Measurements from ENCODE around the gene SEC61B. TPM values are rescaled to one million over a fixed set of nuclear protein-coding genes. Genes with fewer than 3 reads are reported as not detected.

Gene SEC61B
- total RNA-seq, 1 experiment from 2014 or later = 167 TPM

DNA sequence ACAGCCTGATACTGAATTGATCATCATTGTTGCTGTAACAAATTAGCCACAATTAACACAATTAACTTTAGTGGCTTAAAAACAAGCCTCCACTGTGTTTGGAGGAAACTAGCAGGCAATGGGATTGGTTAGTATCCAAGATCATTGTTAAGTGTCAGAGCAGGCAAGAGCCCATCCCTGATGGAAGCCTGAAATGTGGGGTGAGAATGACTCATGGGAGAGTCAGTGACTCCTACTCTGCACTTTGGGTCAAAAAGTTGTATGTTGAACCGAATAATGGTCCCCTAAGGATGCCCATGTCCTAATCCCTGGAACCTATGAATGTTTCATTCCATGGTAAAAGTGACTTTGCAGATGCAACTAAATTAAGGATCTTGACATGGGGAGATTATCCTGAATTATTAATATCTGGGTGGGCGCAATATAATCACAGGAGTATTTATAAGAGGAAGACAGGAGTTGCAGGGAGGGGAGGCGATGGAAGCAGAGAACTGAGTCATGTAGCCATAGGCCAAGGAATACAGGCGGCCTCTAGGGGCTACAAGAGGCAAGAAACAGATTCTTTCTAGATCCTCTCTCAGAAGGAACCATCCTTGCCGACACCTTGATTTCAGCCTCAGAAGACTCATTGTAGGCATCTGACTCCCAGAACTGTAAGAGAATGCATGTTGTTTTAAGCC lies 29.2 kb upstream of the SEC61B start (continued):
- TF ChIP-seq ZBTB21 (CRISPR knock-in tag; IDR thresholded peaks at IDR 0.05; ENCODE audit: borderline replicate concordance) = no peak
- no peak for TF ChIP-seq ZSCAN18 (CRISPR knock-in tag; IDR thresholded peaks at IDR 0.05)
- TF ChIP-seq, protein P1, sequence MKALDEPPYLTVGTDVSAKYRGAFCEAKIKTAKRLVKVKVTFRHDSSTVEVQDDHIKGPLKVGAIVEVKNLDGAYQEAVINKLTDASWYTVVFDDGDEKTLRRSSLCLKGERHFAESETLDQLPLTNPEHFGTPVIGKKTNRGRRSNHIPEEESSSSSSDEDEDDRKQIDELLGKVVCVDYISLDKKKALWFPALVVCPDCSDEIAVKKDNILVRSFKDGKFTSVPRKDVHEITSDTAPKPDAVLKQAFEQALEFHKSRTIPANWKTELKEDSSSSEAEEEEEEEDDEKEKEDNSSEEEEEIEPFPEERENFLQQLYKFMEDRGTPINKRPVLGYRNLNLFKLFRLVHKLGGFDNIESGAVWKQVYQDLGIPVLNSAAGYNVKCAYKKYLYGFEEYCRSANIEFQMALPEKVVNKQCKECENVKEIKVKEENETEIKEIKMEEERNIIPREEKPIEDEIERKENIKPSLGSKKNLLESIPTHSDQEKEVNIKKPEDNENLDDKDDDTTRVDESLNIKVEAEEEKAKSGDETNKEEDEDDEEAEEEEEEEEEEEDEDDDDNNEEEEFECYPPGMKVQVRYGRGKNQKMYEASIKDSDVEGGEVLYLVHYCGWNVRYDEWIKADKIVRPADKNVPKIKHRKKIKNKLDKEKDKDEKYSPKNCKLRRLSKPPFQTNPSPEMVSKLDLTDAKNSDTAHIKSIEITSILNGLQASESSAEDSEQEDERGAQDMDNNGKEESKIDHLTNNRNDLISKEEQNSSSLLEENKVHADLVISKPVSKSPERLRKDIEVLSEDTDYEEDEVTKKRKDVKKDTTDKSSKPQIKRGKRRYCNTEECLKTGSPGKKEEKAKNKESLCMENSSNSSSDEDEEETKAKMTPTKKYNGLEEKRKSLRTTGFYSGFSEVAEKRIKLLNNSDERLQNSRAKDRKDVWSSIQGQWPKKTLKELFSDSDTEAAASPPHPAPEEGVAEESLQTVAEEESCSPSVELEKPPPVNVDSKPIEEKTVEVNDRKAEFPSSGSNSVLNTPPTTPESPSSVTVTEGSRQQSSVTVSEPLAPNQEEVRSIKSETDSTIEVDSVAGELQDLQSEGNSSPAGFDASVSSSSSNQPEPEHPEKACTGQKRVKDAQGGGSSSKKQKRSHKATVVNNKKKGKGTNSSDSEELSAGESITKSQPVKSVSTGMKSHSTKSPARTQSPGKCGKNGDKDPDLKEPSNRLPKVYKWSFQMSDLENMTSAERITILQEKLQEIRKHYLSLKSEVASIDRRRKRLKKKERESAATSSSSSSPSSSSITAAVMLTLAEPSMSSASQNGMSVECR (CRISPR knock-in tag; IDR thresholded peaks at IDR 0.05; ENCODE audit: borderline replicate concordance) = no peak
- TF ChIP-seq, protein P2, sequence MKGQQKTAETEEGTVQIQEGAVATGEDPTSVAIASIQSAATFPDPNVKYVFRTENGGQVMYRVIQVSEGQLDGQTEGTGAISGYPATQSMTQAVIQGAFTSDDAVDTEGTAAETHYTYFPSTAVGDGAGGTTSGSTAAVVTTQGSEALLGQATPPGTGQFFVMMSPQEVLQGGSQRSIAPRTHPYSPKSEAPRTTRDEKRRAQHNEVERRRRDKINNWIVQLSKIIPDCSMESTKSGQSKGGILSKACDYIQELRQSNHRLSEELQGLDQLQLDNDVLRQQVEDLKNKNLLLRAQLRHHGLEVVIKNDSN (CRISPR knock-in tag; IDR thresholded peaks at IDR 0.05) = no peak
- no peak for TF ChIP-seq OVOL2 (CRISPR knock-in tag; IDR thresholded peaks at IDR 0.05; ENCODE audit: borderline replicate concordance)

- Mint-ChIP-seq H3K4me1 (peaks cover 9% of the 10 kb centered on the region; the same call in 1 of the 2 replicates), H3K9me3 (no peaks in the 10 kb centered on the region), H3K27ac (no peak overlapping the region), H3K4me3 (no peak overlapping the region), H3K27me3 (ENCODE audit: low read depth) (peaks cover 2% of the 10 kb centered on the region; the same call in 1 of the 2 replicates), H3K36me3 (no peaks in the 10 kb centered on the region)
- ATAC-seq (no peak), DNase-seq (ENCODE audit: low spot score) (no peak)
- POLR2A ChIA-PET = interaction anchor here (0.6 kb wide), 1 partner anchor 138 kb away, joined by 3 read pairs; no protein-coding TSS in a partner anchor
- CTCF ChIA-PET = interaction anchor here (2.3 kb wide), 1 partner anchor 9 kb away, joined by 7 read pairs; no protein-coding TSS in a partner anchor
- no peak for TF ChIP-seq FOXP1 (CRISPR knock-in tag; IDR thresholded peaks at IDR 0.05; ENCODE audit: borderline replicate concordance)
- TF ChIP-seq, protein P3, sequence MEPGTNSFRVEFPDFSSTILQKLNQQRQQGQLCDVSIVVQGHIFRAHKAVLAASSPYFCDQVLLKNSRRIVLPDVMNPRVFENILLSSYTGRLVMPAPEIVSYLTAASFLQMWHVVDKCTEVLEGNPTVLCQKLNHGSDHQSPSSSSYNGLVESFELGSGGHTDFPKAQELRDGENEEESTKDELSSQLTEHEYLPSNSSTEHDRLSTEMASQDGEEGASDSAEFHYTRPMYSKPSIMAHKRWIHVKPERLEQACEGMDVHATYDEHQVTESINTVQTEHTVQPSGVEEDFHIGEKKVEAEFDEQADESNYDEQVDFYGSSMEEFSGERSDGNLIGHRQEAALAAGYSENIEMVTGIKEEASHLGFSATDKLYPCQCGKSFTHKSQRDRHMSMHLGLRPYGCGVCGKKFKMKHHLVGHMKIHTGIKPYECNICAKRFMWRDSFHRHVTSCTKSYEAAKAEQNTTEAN (CRISPR knock-in tag; IDR thresholded peaks at IDR 0.05) = no peak
- TF ChIP-seq, protein P4, sequence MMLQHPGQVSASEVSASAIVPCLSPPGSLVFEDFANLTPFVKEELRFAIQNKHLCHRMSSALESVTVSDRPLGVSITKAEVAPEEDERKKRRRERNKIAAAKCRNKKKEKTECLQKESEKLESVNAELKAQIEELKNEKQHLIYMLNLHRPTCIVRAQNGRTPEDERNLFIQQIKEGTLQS (CRISPR knock-in tag; conservative IDR thresholded peaks at IDR 0.05) = no peak
- no peak for TF ChIP-seq ZNF121 (CRISPR knock-in tag; IDR thresholded peaks at IDR 0.05)
- TF ChIP-seq, protein P1 (CRISPR knock-in tag; IDR thresholded peaks at IDR 0.05; ENCODE audit: borderline replicate concordance) = no peak
- no peak for TF ChIP-seq GTF2I (CRISPR knock-in tag; conservative IDR thresholded peaks at IDR 0.05)
- no peak for TF ChIP-seq GRHL2 (CRISPR knock-in tag; IDR thresholded peaks at IDR 0.05; ENCODE audit: insufficient replicate concordance, severe bottlenecking)
- TF ChIP-seq ZNF416 (CRISPR knock-in tag; IDR thresholded peaks at IDR 0.05) = no peak
- no peak for TF ChIP-seq E2F4 (CRISPR knock-in tag; IDR thresholded peaks at IDR 0.05; ENCODE audit: borderline replicate concordance, low read depth)
- TF ChIP-seq, protein P5, sequence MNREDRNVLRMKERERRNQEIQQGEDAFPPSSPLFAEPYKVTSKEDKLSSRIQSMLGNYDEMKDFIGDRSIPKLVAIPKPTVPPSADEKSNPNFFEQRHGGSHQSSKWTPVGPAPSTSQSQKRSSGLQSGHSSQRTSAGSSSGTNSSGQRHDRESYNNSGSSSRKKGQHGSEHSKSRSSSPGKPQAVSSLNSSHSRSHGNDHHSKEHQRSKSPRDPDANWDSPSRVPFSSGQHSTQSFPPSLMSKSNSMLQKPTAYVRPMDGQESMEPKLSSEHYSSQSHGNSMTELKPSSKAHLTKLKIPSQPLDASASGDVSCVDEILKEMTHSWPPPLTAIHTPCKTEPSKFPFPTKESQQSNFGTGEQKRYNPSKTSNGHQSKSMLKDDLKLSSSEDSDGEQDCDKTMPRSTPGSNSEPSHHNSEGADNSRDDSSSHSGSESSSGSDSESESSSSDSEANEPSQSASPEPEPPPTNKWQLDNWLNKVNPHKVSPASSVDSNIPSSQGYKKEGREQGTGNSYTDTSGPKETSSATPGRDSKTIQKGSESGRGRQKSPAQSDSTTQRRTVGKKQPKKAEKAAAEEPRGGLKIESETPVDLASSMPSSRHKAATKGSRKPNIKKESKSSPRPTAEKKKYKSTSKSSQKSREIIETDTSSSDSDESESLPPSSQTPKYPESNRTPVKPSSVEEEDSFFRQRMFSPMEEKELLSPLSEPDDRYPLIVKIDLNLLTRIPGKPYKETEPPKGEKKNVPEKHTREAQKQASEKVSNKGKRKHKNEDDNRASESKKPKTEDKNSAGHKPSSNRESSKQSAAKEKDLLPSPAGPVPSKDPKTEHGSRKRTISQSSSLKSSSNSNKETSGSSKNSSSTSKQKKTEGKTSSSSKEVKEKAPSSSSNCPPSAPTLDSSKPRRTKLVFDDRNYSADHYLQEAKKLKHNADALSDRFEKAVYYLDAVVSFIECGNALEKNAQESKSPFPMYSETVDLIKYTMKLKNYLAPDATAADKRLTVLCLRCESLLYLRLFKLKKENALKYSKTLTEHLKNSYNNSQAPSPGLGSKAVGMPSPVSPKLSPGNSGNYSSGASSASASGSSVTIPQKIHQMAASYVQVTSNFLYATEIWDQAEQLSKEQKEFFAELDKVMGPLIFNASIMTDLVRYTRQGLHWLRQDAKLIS (CRISPR knock-in tag; IDR thresholded peaks at IDR 0.05; ENCODE audit: borderline replicate concordance) = no peak
- no peak for TF ChIP-seq CBFB (CRISPR knock-in tag; IDR thresholded peaks at IDR 0.05; ENCODE audit: low read depth)
- TF ChIP-seq NFYB (CRISPR knock-in tag; conservative IDR thresholded peaks at IDR 0.05; ENCODE audit: low read depth) = no peak
Measured at GRCh38 chr9:99193466-99193821, 28.6 kb upstream of the SEC61B start.

All from WTC11 (cell line).